HepG2 (cell line): ENCODE data around the gene DSE.

Experiments
- BCL3 ChIP-seq: sonication (generic); formaldehyde crosslinking; IDR thresholded peaks from 2 replicates; pipeline ENCODE4 v1.5.1; 2020; ENCODE audit warnings: mild to moderate bottlenecking, missing genetic modification reagents, moderate library complexity
- CBFB ChIP-seq: sonication (generic); formaldehyde crosslinking; IDR thresholded peaks from 2 replicates; pipeline ENCODE4 v1.4.0; 2020; ENCODE audit warnings: missing genetic modification reagents
- CBX5 ChIP-seq: sonication (generic); formaldehyde crosslinking; IDR thresholded peaks from 2 replicates; pipeline ENCODE4 v1.4.0; 2020; ENCODE audit warnings: missing genetic modification reagents, borderline replicate concordance
- HDAC1 ChIP-seq: sonication (generic); formaldehyde crosslinking; IDR thresholded peaks from 2 replicates; pipeline ENCODE4 v1.5.1; 2020; ENCODE audit warnings: mild to moderate bottlenecking, missing genetic modification reagents
- HOMEZ ChIP-seq: IDR thresholded peaks from 2 replicates; pipeline ENCODE4 v1.6.1; 2016; ENCODE audit warnings: low read depth
- SMAD3 ChIP-seq: sonication (generic); formaldehyde crosslinking; IDR thresholded peaks from 2 replicates; pipeline ENCODE4 v1.4.0; 2020; ENCODE audit warnings: missing genetic modification reagents
- TF ChIP-seq, protein P1 (sequence below): sonication (generic); formaldehyde crosslinking; IDR thresholded peaks from 2 replicates; pipeline ENCODE4 v1.4.0; 2020; ENCODE audit warnings: low read depth, mild to moderate bottlenecking, missing genetic modification reagents
- TF ChIP-seq, protein P2 (sequence below): sonication (generic); formaldehyde crosslinking; IDR thresholded peaks from 2 replicates; pipeline ENCODE4 v1.5.0; 2020; ENCODE audit warnings: mild to moderate bottlenecking, missing genetic modification reagents, moderate library complexity

GRCh38 chr6:116379764-116380163 is 9.0 kb downstream of the DSE start:
- TF ChIP-seq HDAC1 (CRISPR knock-in tag) (no peak), BCL3 (CRISPR knock-in tag) (no peak), CBX5 (CRISPR knock-in tag) (no peak), CBFB (no peak), SMAD3 (no peak), HOMEZ (CRISPR knock-in tag) (no peak)
- TF ChIP-seq, protein P1, sequence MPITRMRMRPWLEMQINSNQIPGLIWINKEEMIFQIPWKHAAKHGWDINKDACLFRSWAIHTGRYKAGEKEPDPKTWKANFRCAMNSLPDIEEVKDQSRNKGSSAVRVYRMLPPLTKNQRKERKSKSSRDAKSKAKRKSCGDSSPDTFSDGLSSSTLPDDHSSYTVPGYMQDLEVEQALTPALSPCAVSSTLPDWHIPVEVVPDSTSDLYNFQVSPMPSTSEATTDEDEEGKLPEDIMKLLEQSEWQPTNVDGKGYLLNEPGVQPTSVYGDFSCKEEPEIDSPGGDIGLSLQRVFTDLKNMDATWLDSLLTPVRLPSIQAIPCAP (CRISPR knock-in tag) = no peak
- TF ChIP-seq, protein P2, sequence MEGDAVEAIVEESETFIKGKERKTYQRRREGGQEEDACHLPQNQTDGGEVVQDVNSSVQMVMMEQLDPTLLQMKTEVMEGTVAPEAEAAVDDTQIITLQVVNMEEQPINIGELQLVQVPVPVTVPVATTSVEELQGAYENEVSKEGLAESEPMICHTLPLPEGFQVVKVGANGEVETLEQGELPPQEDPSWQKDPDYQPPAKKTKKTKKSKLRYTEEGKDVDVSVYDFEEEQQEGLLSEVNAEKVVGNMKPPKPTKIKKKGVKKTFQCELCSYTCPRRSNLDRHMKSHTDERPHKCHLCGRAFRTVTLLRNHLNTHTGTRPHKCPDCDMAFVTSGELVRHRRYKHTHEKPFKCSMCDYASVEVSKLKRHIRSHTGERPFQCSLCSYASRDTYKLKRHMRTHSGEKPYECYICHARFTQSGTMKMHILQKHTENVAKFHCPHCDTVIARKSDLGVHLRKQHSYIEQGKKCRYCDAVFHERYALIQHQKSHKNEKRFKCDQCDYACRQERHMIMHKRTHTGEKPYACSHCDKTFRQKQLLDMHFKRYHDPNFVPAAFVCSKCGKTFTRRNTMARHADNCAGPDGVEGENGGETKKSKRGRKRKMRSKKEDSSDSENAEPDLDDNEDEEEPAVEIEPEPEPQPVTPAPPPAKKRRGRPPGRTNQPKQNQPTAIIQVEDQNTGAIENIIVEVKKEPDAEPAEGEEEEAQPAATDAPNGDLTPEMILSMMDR (CRISPR knock-in tag) = no peak
